IMR-90 (cell line): ENCODE results near the gene ACOT12. TPM values are rescaled to one million over a fixed set of nuclear protein-coding genes. Genes with fewer than 3 reads are reported as not detected.
A peak's percentile ranks its signal among the peaks of the same experiment; 100 is the strongest.

Experiments
- ATAC-seq: fragments of 200-7000 bp; cut with Tn5 transposase; 2 replicates; pipeline ENCODE4 v1.9.1; 2020; ENCODE audit warnings: low read depth, mild to moderate bottlenecking, moderate library complexity
- BruUV-seq: library from RNA; stranded (reverse); fragments of 400-500 nt; replicated peaks from 2 replicates; lab custom pipeline; 2021; lab: Mats Ljungman, UMichigan
- CTCF ChIA-PET: fragments of 300-600 bp; formaldehyde crosslinking; extraction: SDS; loops from one replicate; lab custom pipeline; 2021; ENCODE audit warnings: antibody characterized with exemption; lab: Yijun Ruan, JAX
- POLR2A ChIA-PET: fragments of 300-600 bp; sonication (Branson Sonifier 250); formaldehyde crosslinking; loops from one replicate; lab custom pipeline; 2022; ENCODE audit warnings: antibody characterized with exemption; ENCODE audit not compliant: unreplicated experiment; lab: Charles Lee
- DNase-seq: peaks from one replicate; pipeline ENCODE4 v3.0.0; 2013
- H2AFZ ChIP-seq: replicated peaks from 2 replicates; pipeline ENCODE3; 2013; ENCODE audit warnings: low read length, mild to moderate bottlenecking; ENCODE audit not compliant: poor library complexity
- H2AK5ac ChIP-seq: 2 replicates; pipeline ENCODE4 v1.6.1; 2013; ENCODE audit warnings: low read depth, low read length, inconsistent platforms
- H2AK9ac ChIP-seq: replicated peaks from 2 replicates; pipeline ENCODE3; 2013; ENCODE audit warnings: mild to moderate bottlenecking, low read depth, low read length, moderate library complexity; ENCODE audit not compliant: poor library complexity
- H2BK120ac ChIP-seq: 2 replicates; pipeline ENCODE4 v1.6.1; 2013; ENCODE audit warnings: low read depth, low read length, inconsistent platforms
- H2BK15ac ChIP-seq: 3 replicates; pipeline ENCODE4 v1.6.1; 2013; ENCODE audit warnings: low read depth, low read length, inconsistent platforms
- H2BK20ac ChIP-seq: 2 replicates; pipeline ENCODE4 v1.6.1; 2013; ENCODE audit warnings: low read depth, mild to moderate bottlenecking, inconsistent platforms, low read length, moderate library complexity
- H2BK5ac ChIP-seq: 2 replicates; pipeline ENCODE4 v1.6.1; 2013; ENCODE audit warnings: mild to moderate bottlenecking, low read depth, low read length, inconsistent platforms; ENCODE audit not compliant: poor library complexity, severe bottlenecking
- H3K14ac ChIP-seq: replicated peaks from 2 replicates; pipeline ENCODE4 v1.6.1; 2013; ENCODE audit warnings: low read depth, low read length, inconsistent platforms
- H3K18ac ChIP-seq: 2 replicates; pipeline ENCODE4 v1.6.1; 2013; ENCODE audit warnings: low read depth, low read length, control low read depth
- H3K23ac ChIP-seq: 2 replicates; pipeline ENCODE4 v1.6.1; 2013; ENCODE audit warnings: low read depth, low read length, inconsistent platforms
- H3K27ac ChIP-seq: 2 replicates; pipeline ENCODE4 v1.5.1; 2013; ENCODE audit warnings: mild to moderate bottlenecking, control low read depth, low read length; ENCODE audit not compliant: insufficient read depth
- H3K27me3 ChIP-seq: 2 replicates; pipeline ENCODE4 v1.6.1; 2013; ENCODE audit warnings: low read length; ENCODE audit not compliant: control insufficient read depth, insufficient read depth
- H3K36me3 ChIP-seq: 2 replicates; pipeline ENCODE4 v1.6.1; 2013; ENCODE audit warnings: low read length, mixed read lengths; ENCODE audit not compliant: control insufficient read depth, insufficient read depth
- H3K4ac ChIP-seq: 2 replicates; pipeline ENCODE4 v1.6.1; 2013; ENCODE audit warnings: low read depth, low read length, inconsistent platforms
- H3K4me1 ChIP-seq: 2 replicates; pipeline ENCODE4 v1.6.1; 2013; ENCODE audit warnings: low read length, mixed read lengths; ENCODE audit not compliant: control insufficient read depth, insufficient read depth
- H3K4me2 ChIP-seq: 2 replicates; pipeline ENCODE4 v1.6.1; 2013; ENCODE audit warnings: low read depth, mild to moderate bottlenecking, control low read depth, low read length, moderate library complexity
- H3K4me3 ChIP-seq: 2 replicates; pipeline ENCODE4 v1.5.1; 2013; ENCODE audit warnings: low read depth, mild to moderate bottlenecking, control low read depth, low read length, moderate library complexity; ENCODE audit not compliant: insufficient read depth
- H3K56ac ChIP-seq: 2 replicates; pipeline ENCODE4 v1.6.1; 2013; ENCODE audit warnings: low read length, inconsistent platforms; ENCODE audit not compliant: insufficient read depth; ENCODE audit errors: extremely low read depth
- H3K79me1 ChIP-seq, 2 experiments: 2 replicates each; pipeline ENCODE4 v1.6.1; 2013; ENCODE audit warnings: low read length in 2 of 2, inconsistent platforms in 1 of 2, low read depth in 1 of 2
- H3K9ac ChIP-seq: 2 replicates; pipeline ENCODE4 v1.6.1; 2013; ENCODE audit warnings: low read depth, low read length, control low read depth
- H3K9me1 ChIP-seq: 2 replicates; pipeline ENCODE4 v1.6.1; 2013; ENCODE audit warnings: low read length, inconsistent platforms; ENCODE audit not compliant: insufficient read depth
- H3K9me3 ChIP-seq: 2 replicates; pipeline ENCODE4 v1.6.1; 2013; ENCODE audit warnings: low read length; ENCODE audit not compliant: control insufficient read depth, insufficient read depth
- H4K20me1 ChIP-seq: 2 replicates; pipeline ENCODE4 v1.6.1; 2013; ENCODE audit warnings: low read length, inconsistent platforms; ENCODE audit not compliant: insufficient read depth
- H4K5ac ChIP-seq: 2 replicates; pipeline ENCODE4 v1.6.1; 2013; ENCODE audit warnings: mild to moderate bottlenecking, low read depth, low read length, control low read depth
- H4K8ac ChIP-seq, 2 experiments: 2 replicates each; pipeline ENCODE4 v1.6.1; 2013; ENCODE audit warnings: low read depth in 2 of 2, low read length in 2 of 2, control low read depth in 1 of 2, inconsistent platforms in 1 of 2
- H4K91ac ChIP-seq: 2 replicates; pipeline ENCODE4 v1.6.1; 2013; ENCODE audit warnings: low read depth, low read length, inconsistent platforms; ENCODE audit not compliant: insufficient read depth
- CEBPB ChIP-seq: IDR thresholded peaks from 2 replicates; pipeline ENCODE4 v1.6.1; 2012; ENCODE audit warnings: low read depth, low read length, improper control_type of control experiment
- WGBS, 2 experiments: methylation state at CpG; one replicate each; pipeline versions ENCODE4 v1.1.5 to v1.1.7; 2013; ENCODE audit warnings: missing lambda C conversion rate in 2 of 2; ENCODE audit not compliant: insufficient read length in 1 of 2; ENCODE audit errors: extremely low coverage in 2 of 2; 5-methylcytosine and 5-hydroxymethylcytosine counted together
- dilution Hi-C: fragments of 300-500 bp; cut with HindIII; formaldehyde crosslinking; loops from one replicate; pipeline ENCODE4 v1.14.3; 2018; ENCODE audit warnings: low sequenced_read_pairs; ENCODE audit not compliant: unreplicated experiment
- in situ Hi-C: fragments of 300-500 bp; cut with MboI; formaldehyde crosslinking; loops from 3 replicates; pipeline ENCODE4 v1.14.3; 2019; ENCODE audit warnings: low sequenced_read_pairs, inconsistent platforms, mixed read lengths
- intact Hi-C: fragments of 100-400 bp; cut with micrococcal nuclease; formaldehyde crosslinking; loops from 2 replicates; pipeline ENCODE4 v1.10.0; 2022
- polyA plus RNA-seq, 3 experiments: library from polyadenylated mRNA; depleted of rRNA; stranded (reverse); fragments of >200 nt; gene quantifications; 2 replicates each; pipeline ENCODE4 v1.2.3, GENCODE V29; 2012; ENCODE audit warnings: low replicate concordance in 1 of 3
- total RNA-seq: library from RNA; depleted of rRNA; stranded (reverse); fragments of >200 nt; gene quantifications from 2 replicates; pipeline ENCODE4 v1.2.3, GENCODE V29; 2012
- TF ChIP-seq, protein P1 (sequence below): fragments of 150-350 bp; IDR thresholded peaks from 2 replicates; pipeline ENCODE4 v1.6.1; 2017; ENCODE audit warnings: mild to moderate bottlenecking, antibody characterized with exemption, low read length, low read depth

Gene ACOT12
- total and polyA plus RNA-seq, 2 of the 4 experiments (the other 2 are of a cell fraction): not detected

DNA sequence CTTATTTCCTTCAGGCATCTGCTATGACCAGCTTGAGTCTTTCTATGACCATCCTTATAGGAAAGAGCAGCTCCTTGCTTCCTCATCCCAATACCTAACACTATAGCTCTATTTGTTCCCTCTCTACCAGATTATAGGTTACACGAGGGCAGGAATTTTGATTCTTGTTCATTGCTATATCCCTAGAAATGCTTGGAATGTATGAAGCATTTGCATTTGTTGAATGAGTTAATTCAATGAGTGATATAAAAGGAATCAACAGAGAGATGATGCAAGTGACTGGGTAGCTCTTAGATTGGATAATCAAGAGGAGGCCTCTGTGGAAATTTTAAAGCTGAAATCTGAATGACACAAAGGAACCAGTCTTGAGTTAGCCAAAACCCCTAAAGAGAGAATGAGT lies 78.6 kb downstream of the ACOT12 start:
- Histone ChIP-seq H3K79me1 (peaks cover 4 to 5% of the 10 kb centered on the region in 2 experiments; a peak in 2 of 4 replicates), H3K9me1 (no peaks in the 10 kb centered on the region), H3K18ac (peak overlapping the region; percentile 89), H3K9me3 (no peaks in the 10 kb centered on the region), H3K23ac (peak overlapping the region; percentile 89; the same call in 1 of the 2 replicates), H3K4ac (peak overlapping the region; percentile 81), H3K9ac (no peak overlapping the region), H2BK120ac (peak overlapping the region; percentile 76; the same call in 1 of the 2 replicates), H3K4me1 (peaks cover 6% of the 10 kb centered on the region; the same call in 1 of the 2 replicates), H3K36me3 (peaks cover 16% of the 10 kb centered on the region), H2AK9ac (no peak overlapping the region), H2BK5ac (peak overlapping the region; percentile 94), H3K27ac (peak overlapping the region; percentile 90; the same call in 1 of the 2 replicates), H3K56ac (0 out of 2 replicates have a peak overlapping the region, but pooled peaks have one; percentile 57), H3K14ac (peak overlapping the region; percentile 80; the same call in 1 of the 2 replicates), H2AFZ (no peak overlapping the region), H2BK15ac (0 out of 3 replicates have a peak overlapping the region, but pooled peaks have one; percentile 22), H4K20me1 (no peaks in the 10 kb centered on the region), H2BK20ac (peak overlapping the region; percentile 75; the same call in 1 of the 2 replicates), H2AK5ac (no peak overlapping the region; the same call in 1 of the 2 replicates), H4K91ac (peak overlapping the region; percentile 48), H3K4me3 (no peak overlapping the region), H3K4me2 (peak overlapping the region; percentile 63), H4K5ac (peak overlapping the region; percentile 78), H3K27me3 (no peaks in the 10 kb centered on the region), H4K8ac (peak overlapping the region; percentile 7 to 82)
- in situ Hi-C loops: no loop called here
- ChIA-PET CTCF (no interaction called here), POLR2A (no interaction called here)
- peak; percentile 86 for DNase-seq
- TF ChIP-seq, protein P1, sequence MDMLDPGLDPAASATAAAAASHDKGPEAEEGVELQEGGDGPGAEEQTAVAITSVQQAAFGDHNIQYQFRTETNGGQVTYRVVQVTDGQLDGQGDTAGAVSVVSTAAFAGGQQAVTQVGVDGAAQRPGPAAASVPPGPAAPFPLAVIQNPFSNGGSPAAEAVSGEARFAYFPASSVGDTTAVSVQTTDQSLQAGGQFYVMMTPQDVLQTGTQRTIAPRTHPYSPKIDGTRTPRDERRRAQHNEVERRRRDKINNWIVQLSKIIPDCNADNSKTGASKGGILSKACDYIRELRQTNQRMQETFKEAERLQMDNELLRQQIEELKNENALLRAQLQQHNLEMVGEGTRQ: no peak
- peak; percentile 91 for TF ChIP-seq CEBPB
- intact Hi-C loops: no loop called here
- dilution Hi-C loops: no loop called here
- BruUV-seq: no TSS peak
- ATAC-seq: peak; percentile 84
- no CpG with 5 or more reads among the region's 1 CpG for WGBS, 2 experiments
